IMR-90 (cell line): Measurements from ENCODE around the gene SDK1. TPM values are rescaled to one million over a fixed set of nuclear protein-coding genes. Genes with fewer than 3 reads are reported as not detected.

ENCODE experiments used
- ATAC-seq: fragments of 200-7000 bp; cut with Tn5 transposase; 2 replicates; pipeline ENCODE4 v1.9.1; 2020; ENCODE audit warnings: low read depth, mild to moderate bottlenecking, moderate library complexity
- BruUV-seq: library from RNA; stranded (reverse); fragments of 400-500 nt; replicated peaks from 2 replicates; lab custom pipeline; 2021; lab: Mats Ljungman, UMichigan
- CTCF ChIA-PET: fragments of 300-600 bp; formaldehyde crosslinking; extraction: SDS; loops from one replicate; lab custom pipeline; 2021; ENCODE audit warnings: antibody characterized with exemption; lab: Yijun Ruan, JAX
- POLR2A ChIA-PET: fragments of 300-600 bp; sonication (Branson Sonifier 250); formaldehyde crosslinking; loops from one replicate; lab custom pipeline; 2022; ENCODE audit warnings: antibody characterized with exemption; ENCODE audit not compliant: unreplicated experiment; lab: Charles Lee
- DNase-seq: peaks from one replicate; pipeline ENCODE4 v3.0.0; 2013
- H2AFZ ChIP-seq: replicated peaks from 2 replicates; pipeline ENCODE3; 2013; ENCODE audit warnings: low read length, mild to moderate bottlenecking; ENCODE audit not compliant: poor library complexity
- H2AK5ac ChIP-seq: 2 replicates; pipeline ENCODE4 v1.6.1; 2013; ENCODE audit warnings: low read depth, low read length, inconsistent platforms
- H2AK9ac ChIP-seq: replicated peaks from 2 replicates; pipeline ENCODE3; 2013; ENCODE audit warnings: mild to moderate bottlenecking, low read depth, low read length, moderate library complexity; ENCODE audit not compliant: poor library complexity
- H2BK120ac ChIP-seq: 2 replicates; pipeline ENCODE4 v1.6.1; 2013; ENCODE audit warnings: low read depth, low read length, inconsistent platforms
- H2BK15ac ChIP-seq: 3 replicates; pipeline ENCODE4 v1.6.1; 2013; ENCODE audit warnings: low read depth, low read length, inconsistent platforms
- H2BK20ac ChIP-seq: 2 replicates; pipeline ENCODE4 v1.6.1; 2013; ENCODE audit warnings: low read depth, mild to moderate bottlenecking, inconsistent platforms, low read length, moderate library complexity
- H2BK5ac ChIP-seq: 2 replicates; pipeline ENCODE4 v1.6.1; 2013; ENCODE audit warnings: mild to moderate bottlenecking, low read depth, low read length, inconsistent platforms; ENCODE audit not compliant: poor library complexity, severe bottlenecking
- H3K14ac ChIP-seq: replicated peaks from 2 replicates; pipeline ENCODE4 v1.6.1; 2013; ENCODE audit warnings: low read depth, low read length, inconsistent platforms
- H3K18ac ChIP-seq: 2 replicates; pipeline ENCODE4 v1.6.1; 2013; ENCODE audit warnings: low read depth, low read length, control low read depth
- H3K23ac ChIP-seq: 2 replicates; pipeline ENCODE4 v1.6.1; 2013; ENCODE audit warnings: low read depth, low read length, inconsistent platforms
- H3K27ac ChIP-seq: 2 replicates; pipeline ENCODE4 v1.5.1; 2013; ENCODE audit warnings: mild to moderate bottlenecking, control low read depth, low read length; ENCODE audit not compliant: insufficient read depth
- H3K27me3 ChIP-seq: 2 replicates; pipeline ENCODE4 v1.6.1; 2013; ENCODE audit warnings: low read length; ENCODE audit not compliant: control insufficient read depth, insufficient read depth
- H3K36me3 ChIP-seq: 2 replicates; pipeline ENCODE4 v1.6.1; 2013; ENCODE audit warnings: low read length, mixed read lengths; ENCODE audit not compliant: control insufficient read depth, insufficient read depth
- H3K4ac ChIP-seq: 2 replicates; pipeline ENCODE4 v1.6.1; 2013; ENCODE audit warnings: low read depth, low read length, inconsistent platforms
- H3K4me1 ChIP-seq: 2 replicates; pipeline ENCODE4 v1.6.1; 2013; ENCODE audit warnings: low read length, mixed read lengths; ENCODE audit not compliant: control insufficient read depth, insufficient read depth
- H3K4me2 ChIP-seq: 2 replicates; pipeline ENCODE4 v1.6.1; 2013; ENCODE audit warnings: low read depth, mild to moderate bottlenecking, control low read depth, low read length, moderate library complexity
- H3K4me3 ChIP-seq: 2 replicates; pipeline ENCODE4 v1.5.1; 2013; ENCODE audit warnings: low read depth, mild to moderate bottlenecking, control low read depth, low read length, moderate library complexity; ENCODE audit not compliant: insufficient read depth
- H3K56ac ChIP-seq: 2 replicates; pipeline ENCODE4 v1.6.1; 2013; ENCODE audit warnings: low read length, inconsistent platforms; ENCODE audit not compliant: insufficient read depth; ENCODE audit errors: extremely low read depth
- H3K79me1 ChIP-seq, 2 experiments: 2 replicates each; pipeline ENCODE4 v1.6.1; 2013; ENCODE audit warnings: low read length in 2 of 2, inconsistent platforms in 1 of 2, low read depth in 1 of 2
- H3K9ac ChIP-seq: 2 replicates; pipeline ENCODE4 v1.6.1; 2013; ENCODE audit warnings: low read depth, low read length, control low read depth
- H3K9me1 ChIP-seq: 2 replicates; pipeline ENCODE4 v1.6.1; 2013; ENCODE audit warnings: low read length, inconsistent platforms; ENCODE audit not compliant: insufficient read depth
- H3K9me3 ChIP-seq: 2 replicates; pipeline ENCODE4 v1.6.1; 2013; ENCODE audit warnings: low read length; ENCODE audit not compliant: control insufficient read depth, insufficient read depth
- H4K20me1 ChIP-seq: 2 replicates; pipeline ENCODE4 v1.6.1; 2013; ENCODE audit warnings: low read length, inconsistent platforms; ENCODE audit not compliant: insufficient read depth
- H4K5ac ChIP-seq: 2 replicates; pipeline ENCODE4 v1.6.1; 2013; ENCODE audit warnings: mild to moderate bottlenecking, low read depth, low read length, control low read depth
- H4K8ac ChIP-seq, 2 experiments: 2 replicates each; pipeline ENCODE4 v1.6.1; 2013; ENCODE audit warnings: low read depth in 2 of 2, low read length in 2 of 2, control low read depth in 1 of 2, inconsistent platforms in 1 of 2
- H4K91ac ChIP-seq: 2 replicates; pipeline ENCODE4 v1.6.1; 2013; ENCODE audit warnings: low read depth, low read length, inconsistent platforms; ENCODE audit not compliant: insufficient read depth
- CHD1 ChIP-seq: IDR thresholded peaks from 2 replicates; pipeline ENCODE4 v1.6.1; 2012; ENCODE audit warnings: low read depth, low read length, improper control_type of control experiment
- WGBS, 2 experiments: methylation state at CpG; one replicate each; pipeline versions ENCODE4 v1.1.5 to v1.1.7; 2013; ENCODE audit warnings: missing lambda C conversion rate in 2 of 2; ENCODE audit not compliant: insufficient read length in 1 of 2; ENCODE audit errors: extremely low coverage in 2 of 2; 5-methylcytosine and 5-hydroxymethylcytosine counted together
- dilution Hi-C: fragments of 300-500 bp; cut with HindIII; formaldehyde crosslinking; loops from one replicate; pipeline ENCODE4 v1.14.3; 2018; ENCODE audit warnings: low sequenced_read_pairs; ENCODE audit not compliant: unreplicated experiment
- in situ Hi-C: fragments of 300-500 bp; cut with MboI; formaldehyde crosslinking; loops from 3 replicates; pipeline ENCODE4 v1.14.3; 2019; ENCODE audit warnings: low sequenced_read_pairs, inconsistent platforms, mixed read lengths
- intact Hi-C: fragments of 100-400 bp; cut with micrococcal nuclease; formaldehyde crosslinking; loops from 2 replicates; pipeline ENCODE4 v1.10.0; 2022
- polyA plus RNA-seq, 3 experiments: library from polyadenylated mRNA; depleted of rRNA; stranded (reverse); fragments of >200 nt; gene quantifications; 2 replicates each; pipeline ENCODE4 v1.2.3, GENCODE V29; 2012; ENCODE audit warnings: low replicate concordance in 1 of 3
- total RNA-seq: library from RNA; depleted of rRNA; stranded (reverse); fragments of >200 nt; gene quantifications from 2 replicates; pipeline ENCODE4 v1.2.3, GENCODE V29; 2012
- TF ChIP-seq, protein P1 (sequence below): fragments of 150-350 bp; IDR thresholded peaks from 2 replicates; pipeline ENCODE4 v1.6.1; 2016; ENCODE audit warnings: low read depth, mild to moderate bottlenecking, low read length, moderate library complexity, borderline replicate concordance
- TF ChIP-seq, protein P2 (sequence below): conservative IDR thresholded peaks from 2 replicates; pipeline ENCODE4 v1.5.1; 2012; ENCODE audit warnings: mild to moderate bottlenecking, low read depth, low read length, improper control_type of control experiment

The SDK1 gene
- total and polyA plus RNA-seq, 2 of the 4 experiments (the other 2 are of a cell fraction): 1.5 to 1.6 TPM

DNA sequence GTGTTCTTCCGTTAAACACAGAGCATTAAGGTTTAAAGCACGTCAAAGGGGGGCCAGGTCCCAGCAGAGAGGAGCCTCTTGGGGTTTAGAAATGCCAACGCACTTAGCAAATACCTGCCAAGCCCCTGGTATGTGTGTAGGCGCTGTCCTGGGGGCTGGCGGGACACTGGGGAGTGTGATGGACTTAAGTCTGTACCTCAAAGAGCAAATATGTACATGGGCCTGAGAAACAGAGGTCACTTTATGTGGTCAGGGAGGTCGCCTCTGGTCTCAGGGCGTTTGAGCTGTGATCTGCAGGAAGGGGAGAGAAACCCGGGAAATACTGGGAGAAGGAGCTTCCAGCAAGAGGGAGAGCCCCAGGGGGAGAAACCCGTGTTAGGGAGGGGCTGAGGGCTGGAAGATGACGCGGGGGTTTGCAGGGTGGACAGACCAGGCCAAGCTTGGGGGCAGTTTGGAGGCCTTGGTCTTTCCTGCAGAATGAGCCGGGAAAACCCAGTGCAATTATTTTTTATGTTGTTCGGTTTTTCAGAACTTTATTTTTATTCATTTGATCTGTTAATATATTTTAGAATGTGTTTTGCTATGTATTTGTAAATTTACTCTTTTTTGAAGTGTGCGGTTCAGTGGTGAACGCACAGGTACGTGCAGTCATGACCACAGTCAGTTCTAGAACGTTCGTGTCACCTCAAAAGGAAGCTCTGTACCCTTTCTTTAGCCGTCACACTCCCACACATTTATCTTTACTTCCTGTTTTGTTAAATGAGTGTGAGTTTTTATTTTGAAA lies 939.7 kb downstream of the SDK1 start:
- in situ Hi-C loops: no loop called here
- TF ChIP-seq, protein P1, sequence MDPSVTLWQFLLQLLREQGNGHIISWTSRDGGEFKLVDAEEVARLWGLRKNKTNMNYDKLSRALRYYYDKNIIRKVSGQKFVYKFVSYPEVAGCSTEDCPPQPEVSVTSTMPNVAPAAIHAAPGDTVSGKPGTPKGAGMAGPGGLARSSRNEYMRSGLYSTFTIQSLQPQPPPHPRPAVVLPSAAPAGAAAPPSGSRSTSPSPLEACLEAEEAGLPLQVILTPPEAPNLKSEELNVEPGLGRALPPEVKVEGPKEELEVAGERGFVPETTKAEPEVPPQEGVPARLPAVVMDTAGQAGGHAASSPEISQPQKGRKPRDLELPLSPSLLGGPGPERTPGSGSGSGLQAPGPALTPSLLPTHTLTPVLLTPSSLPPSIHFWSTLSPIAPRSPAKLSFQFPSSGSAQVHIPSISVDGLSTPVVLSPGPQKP: no peak
- TF ChIP-seq, protein P2, sequence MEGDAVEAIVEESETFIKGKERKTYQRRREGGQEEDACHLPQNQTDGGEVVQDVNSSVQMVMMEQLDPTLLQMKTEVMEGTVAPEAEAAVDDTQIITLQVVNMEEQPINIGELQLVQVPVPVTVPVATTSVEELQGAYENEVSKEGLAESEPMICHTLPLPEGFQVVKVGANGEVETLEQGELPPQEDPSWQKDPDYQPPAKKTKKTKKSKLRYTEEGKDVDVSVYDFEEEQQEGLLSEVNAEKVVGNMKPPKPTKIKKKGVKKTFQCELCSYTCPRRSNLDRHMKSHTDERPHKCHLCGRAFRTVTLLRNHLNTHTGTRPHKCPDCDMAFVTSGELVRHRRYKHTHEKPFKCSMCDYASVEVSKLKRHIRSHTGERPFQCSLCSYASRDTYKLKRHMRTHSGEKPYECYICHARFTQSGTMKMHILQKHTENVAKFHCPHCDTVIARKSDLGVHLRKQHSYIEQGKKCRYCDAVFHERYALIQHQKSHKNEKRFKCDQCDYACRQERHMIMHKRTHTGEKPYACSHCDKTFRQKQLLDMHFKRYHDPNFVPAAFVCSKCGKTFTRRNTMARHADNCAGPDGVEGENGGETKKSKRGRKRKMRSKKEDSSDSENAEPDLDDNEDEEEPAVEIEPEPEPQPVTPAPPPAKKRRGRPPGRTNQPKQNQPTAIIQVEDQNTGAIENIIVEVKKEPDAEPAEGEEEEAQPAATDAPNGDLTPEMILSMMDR: no peak
- no peak for TF ChIP-seq CHD1

More for the DNA sequence above, 939.7 kb downstream of the SDK1 start:
- BruUV-seq: no TSS peak
- peaks cover 20% of the 10 kb centered on the region for H3K9me3 ChIP-seq
- CTCF ChIA-PET: no interaction called here
- H3K4me1 ChIP-seq: no peaks in the 10 kb centered on the region
- dilution Hi-C loops (no loop called here), intact Hi-C loops (no loop called here)
- H2AK5ac ChIP-seq: no peak overlapping the region
- DNase-seq (no peak), ATAC-seq (no peak)
- no peak overlapping the region for H3K18ac ChIP-seq
- H2BK20ac ChIP-seq: no peak overlapping the region
- no peak overlapping the region for H3K56ac ChIP-seq
- H3K14ac ChIP-seq: no peak overlapping the region
- H2BK120ac ChIP-seq: no peak overlapping the region
- no peak overlapping the region for H2AFZ ChIP-seq
- WGBS, 2 experiments: 55% methylated on average over 4 of the region's 19 CpGs; no CpG with 5 or more reads in 1 of the 2 experiments
- POLR2A ChIA-PET: no interaction called here
- no peaks in the 10 kb centered on the region for H3K79me1 ChIP-seq
- H4K91ac ChIP-seq: no peak overlapping the region
- H3K9me1 ChIP-seq: no peaks in the 10 kb centered on the region
- H2BK15ac ChIP-seq: no peak overlapping the region
- H4K8ac ChIP-seq: no peak overlapping the region
- H4K5ac ChIP-seq: no peak overlapping the region
- no peak overlapping the region for H3K27ac ChIP-seq
- no peak overlapping the region for H3K9ac ChIP-seq
- H2AK9ac ChIP-seq: no peak overlapping the region
- no peak overlapping the region for H3K4me3 ChIP-seq
- H2BK5ac ChIP-seq: no peak overlapping the region
- H3K4ac ChIP-seq: no peak overlapping the region
- no peaks in the 10 kb centered on the region for H3K27me3 ChIP-seq
- H4K20me1 ChIP-seq: no peaks in the 10 kb centered on the region
- H3K4me2 ChIP-seq: no peak overlapping the region
- no peak overlapping the region for H3K23ac ChIP-seq
- H3K36me3 ChIP-seq: no peaks in the 10 kb centered on the region
